GM21390 (cell line): ENCODE results near the gene BAZ1A.
"Not testable (repeated sequence)": the region's sequence is repeated elsewhere in the genome, so short reads cannot be mapped to it uniquely, and the experiment has no call there.

ENCODE experiments used
- ATAC-seq: cut with Tn5 transposase; IDR thresholded peaks from one replicate; pipeline ENCODE4 v1.9.1; 2021; ENCODE audit not compliant: unreplicated experiment

The BAZ1A gene

DNA sequence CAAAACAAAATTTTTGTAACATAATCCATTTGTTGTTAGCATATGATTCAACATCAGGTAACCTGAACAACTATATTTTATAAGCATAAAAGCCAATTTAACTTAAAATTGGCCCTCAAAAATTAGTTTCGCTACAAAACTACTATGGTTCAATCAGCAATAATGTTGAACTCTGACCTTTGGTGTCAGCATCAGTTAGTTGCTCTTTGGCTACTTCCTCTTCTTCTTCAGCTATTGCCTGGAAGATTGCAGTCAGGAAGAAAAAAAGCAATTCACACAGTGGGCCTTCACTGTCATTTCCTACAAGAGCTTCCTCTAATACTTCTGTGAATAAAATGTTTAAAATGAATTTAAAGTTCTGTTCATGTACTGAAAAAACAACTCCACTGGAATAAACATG lies 82.6 kb downstream of the BAZ1A start:
- ATAC-seq = no peak

DNA sequence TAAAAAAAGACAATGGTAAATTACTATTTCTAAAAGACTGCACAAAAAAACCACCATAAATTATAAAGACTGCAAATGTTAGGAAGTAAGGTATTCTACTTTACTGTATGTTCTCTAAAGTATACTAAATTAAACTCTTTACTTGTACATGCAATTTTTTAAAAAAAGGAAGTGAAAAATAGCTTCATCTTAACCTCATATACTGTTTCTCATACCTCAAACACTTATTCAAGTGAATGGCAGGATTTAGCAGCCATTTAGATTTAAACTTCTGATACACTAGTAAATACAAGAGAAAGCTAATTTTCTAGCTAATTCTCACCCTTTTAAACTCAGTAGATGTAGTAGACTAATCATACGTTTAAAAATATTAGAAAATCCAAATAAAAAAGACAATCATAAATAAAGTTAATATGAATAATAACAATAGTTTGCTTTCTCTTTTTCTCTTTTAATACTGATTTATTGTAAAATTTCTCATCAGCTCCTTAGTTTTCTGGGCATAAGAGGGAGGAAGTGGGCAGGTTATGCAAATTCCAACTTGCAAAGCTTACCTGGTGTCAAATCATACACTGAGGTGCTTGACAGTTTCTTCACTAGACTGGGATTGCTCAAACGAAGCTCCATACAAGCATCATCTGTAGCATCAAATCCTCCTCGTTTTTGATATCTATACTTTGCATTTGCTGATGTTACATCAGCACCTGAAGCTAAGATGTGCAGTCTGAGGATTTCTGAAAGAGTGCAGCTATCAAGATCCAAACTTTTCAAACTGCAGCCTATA lies 89.7 kb downstream of the BAZ1A start:
- peak; percentile 74 for ATAC-seq

DNA sequence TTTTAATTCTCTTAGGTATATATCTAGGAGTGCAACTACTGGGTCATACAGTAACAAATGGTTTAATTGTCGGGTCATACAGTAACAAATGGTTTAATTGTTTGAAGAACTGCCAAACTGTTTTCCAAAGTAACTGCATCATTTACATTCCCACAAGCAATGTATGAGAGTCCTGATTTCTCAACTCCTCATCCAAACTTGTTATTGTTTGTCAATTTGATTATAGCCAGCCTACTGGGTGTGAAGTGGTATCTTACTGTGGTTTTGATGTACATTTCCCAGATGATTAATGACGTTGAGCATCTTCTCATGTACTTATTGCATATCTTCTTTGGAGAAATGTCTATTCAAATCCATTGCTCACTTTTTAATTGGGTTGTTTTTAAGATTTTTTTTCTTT lies 93.1 kb downstream of the BAZ1A start:
- no peak for ATAC-seq

DNA sequence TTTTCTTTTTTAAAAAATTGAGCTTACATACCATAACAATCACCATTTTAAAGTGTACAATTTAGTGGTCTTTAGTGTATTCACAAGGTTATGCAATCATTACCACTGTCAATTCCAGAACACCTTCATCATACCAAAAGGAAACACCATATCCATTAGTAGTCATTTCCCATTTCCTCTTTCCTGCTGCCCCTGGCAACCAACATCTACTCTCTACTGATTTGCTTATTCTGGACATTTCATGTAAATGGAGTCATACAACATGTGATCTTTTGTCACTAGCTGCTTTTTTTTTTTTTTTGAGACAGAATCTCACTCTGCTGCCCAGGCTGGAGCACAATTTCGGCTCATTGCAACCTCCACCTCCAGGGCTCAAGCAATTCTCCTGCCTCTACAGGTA lies 93.9 kb downstream of the BAZ1A start:
- ATAC-seq = no peak

DNA sequence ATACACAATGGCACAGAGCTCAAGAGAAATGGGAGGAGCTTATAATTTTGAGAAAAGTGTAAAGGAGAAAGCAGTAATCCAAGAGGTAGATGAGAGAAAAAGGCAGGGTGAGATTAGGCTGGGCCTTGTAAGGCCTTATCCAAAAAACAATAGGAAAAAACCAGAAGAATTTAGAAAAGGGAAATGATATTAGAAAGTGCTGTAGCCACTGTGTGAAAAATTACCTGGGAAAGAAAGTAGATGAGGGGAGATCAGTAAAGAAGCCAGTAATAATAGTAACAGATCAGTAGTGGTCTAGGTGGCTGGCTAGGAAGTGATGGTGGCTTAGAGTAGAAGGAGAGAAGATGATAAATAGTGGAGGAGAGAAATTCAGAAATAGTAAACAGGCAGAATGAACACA lies 94.5 kb downstream of the BAZ1A start:
- no peak for ATAC-seq

DNA sequence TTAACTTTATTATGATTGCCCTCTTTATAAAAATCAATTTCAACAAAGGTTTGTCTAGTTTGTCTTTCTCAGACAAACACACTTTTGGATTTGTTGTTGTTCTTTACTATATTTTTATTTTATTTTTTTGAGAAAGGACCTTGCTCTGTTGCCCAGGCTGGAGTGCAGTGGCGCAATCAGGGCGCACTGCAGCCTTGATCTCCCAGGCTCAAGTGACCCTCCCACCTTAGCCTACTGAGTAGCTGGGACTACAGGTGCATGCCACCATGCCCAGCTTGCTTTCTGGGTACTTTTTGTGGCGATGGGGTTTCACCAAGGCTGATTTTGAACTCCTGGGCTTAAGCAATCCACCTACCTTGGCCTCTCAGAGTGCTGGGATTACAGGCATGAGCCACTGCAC lies 96.4 kb downstream of the BAZ1A start:
- no peak for ATAC-seq

DNA sequence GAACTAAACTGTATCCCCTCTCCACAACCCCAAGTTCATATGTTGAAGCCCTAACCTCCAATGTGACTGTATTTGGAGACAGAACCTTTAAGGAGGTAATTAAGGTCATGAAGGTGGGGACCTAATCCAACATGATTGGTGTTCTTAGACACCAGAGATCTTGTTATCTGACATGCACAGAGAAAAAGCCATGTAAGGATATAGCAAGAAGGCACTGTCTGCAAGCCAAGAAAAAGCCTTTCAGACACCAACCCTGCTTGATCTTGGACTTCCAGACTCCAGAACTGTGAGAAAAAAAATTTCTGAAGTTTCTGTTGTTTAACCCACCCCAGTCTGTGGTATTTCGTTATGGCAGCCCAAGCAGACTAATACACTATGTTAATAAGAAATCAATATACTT lies 98.5 kb downstream of the BAZ1A start:
- no peak for ATAC-seq

DNA sequence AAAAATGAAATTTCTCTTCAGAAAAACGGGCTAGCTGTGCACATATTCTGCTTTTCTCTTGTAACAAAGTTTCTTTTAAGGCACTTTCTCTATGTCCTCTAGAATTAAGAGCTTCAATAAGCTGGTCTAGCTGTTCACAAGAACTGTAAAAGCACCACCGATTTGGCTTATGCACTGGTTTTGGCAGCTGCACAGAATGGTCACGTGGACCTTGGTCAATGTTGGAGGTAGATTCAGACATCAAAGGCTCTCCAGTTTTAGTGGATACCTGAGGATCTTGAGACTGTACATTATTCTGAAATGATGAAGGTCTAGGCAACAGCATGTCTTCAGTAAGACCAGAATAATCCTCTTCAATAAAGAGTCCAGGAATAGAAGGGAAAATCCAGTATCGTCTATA lies 99.2 kb downstream of the BAZ1A start:
- no peak for ATAC-seq

DNA sequence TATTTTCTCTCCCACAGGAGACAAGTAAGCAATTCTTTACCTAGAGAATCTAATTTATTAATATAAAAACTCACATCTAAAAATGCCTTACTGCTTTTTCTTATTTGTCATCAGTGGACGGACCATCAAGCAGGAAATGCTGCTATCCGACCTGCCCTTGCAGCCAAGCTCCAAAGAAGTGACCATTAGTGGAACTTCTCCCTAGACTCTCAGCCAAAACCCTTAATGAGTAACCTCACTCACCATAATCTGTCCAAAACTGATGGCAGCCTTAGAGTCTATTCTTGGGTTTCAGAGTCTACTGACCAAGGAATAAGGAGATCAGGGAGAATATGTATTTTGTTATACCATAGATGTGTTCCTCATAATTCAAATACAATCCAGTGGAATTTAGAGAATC lies 99.8 kb downstream of the BAZ1A start:
- no peak for ATAC-seq

DNA sequence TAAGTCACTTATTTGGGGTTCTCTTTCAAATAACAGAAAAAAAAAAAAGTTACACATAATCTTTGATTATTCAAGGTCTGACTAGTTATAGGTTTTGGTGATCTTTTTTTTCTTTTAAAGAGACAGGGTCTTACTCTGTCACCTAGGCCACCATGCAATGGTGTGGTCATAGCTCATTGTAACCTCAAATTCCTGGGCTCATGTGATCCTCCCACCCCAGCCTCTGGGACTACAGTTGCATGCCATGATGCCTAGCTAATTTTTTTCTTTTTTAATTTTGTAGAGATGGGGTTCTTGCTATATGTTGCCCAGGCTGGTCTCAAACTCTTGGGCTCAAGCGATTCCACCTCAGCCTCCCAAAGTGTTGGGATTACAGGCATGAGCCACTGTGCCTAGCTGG lies 104.3 kb downstream of the BAZ1A start:
- ATAC-seq = no peak

DNA sequence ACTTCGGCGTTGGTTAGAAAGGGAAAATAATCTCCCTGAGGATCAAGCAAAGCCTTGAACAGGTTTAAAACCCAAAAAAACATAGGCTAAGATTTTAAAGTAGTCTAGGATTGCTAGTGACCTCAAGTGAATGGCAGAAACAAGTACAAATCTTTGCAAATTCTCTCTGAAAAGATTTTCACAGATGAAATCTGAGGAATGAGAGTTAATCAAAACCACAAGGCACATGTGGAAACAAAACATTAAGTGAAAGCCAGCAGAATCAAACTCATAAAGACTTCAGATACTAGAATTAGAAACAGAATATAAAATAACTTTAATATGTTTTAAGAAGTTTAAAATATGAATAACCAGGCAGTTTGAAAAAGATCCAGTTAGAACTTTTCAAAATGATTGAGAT lies 108.6 kb downstream of the BAZ1A start:
- no peak for ATAC-seq

DNA sequence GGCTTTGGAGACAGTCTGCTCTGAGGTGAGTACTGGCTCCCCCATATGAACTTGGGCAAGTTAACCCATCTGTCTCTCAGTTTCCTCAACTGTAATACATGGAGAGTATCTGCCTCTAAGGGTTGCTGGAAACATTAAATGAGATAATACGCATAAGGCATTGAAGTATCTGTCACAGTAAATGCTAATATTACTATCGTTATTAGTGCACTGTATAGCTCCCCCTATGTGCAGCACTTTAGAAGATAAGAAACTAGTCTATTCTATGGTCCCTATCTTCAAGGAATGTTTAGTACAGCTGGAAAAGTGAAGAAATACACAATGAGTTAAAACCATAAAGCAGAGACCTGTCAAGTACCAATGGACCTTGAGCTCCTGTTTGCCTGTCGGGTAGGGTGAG lies 109.1 kb downstream of the BAZ1A start:
- ATAC-seq = no peak

DNA sequence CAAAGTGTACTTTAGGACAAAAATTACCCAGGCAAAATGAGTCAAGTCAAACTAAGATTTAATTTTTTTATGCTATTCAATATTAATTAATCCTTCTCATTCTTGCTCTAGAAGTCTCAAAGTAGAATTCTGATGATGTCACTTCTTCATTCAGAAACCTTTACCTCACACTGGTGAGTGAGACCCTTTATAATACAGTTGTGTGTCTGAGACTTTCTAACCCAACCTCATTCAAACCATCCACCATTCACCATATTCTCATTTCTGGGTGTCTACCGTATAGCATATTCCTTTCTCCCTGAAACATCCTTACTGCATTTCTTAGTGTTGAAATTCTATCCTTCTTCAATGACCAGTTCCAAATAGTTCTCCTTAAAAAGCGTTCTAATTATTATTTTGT lies 119.9 kb downstream of the BAZ1A start:
- no peak for ATAC-seq

DNA sequence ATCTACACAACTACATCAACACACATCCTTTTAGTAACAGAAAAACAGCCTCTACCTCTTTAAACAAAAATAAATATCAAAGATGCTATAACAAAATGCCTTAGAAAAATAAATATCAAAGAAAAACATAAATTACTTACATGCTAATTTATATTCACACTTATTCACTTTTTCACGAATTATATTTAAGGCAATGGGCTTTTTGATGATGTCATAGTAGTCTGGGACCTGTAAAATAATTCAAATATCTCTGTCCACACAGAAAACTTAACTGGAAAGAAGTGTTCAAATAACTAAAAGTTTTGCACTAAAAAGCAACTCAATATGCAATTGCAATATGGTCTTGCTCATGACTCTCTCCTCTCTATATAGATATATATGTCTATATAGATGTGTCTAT lies 120.5 kb downstream of the BAZ1A start:
- ATAC-seq = no peak

DNA sequence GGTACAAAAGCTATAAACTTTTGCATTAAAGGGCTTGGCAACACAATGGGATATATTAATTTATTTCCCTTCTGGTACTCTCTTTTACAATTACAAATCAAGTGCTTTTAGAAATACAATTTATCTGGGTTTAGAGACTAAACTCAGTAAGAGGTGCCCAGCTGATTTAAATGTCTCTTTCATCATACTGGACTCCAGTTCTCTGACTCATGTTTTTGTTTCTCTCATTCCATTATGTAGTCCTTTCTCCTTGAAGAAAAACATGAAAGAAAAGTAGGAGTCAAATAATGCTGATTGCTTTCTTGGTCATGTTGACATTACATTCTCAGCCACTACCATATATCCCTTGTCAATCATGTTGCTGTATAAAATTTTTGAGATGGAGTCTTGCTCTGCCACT lies 124.5 kb downstream of the BAZ1A start:
- ATAC-seq = no peak

DNA sequence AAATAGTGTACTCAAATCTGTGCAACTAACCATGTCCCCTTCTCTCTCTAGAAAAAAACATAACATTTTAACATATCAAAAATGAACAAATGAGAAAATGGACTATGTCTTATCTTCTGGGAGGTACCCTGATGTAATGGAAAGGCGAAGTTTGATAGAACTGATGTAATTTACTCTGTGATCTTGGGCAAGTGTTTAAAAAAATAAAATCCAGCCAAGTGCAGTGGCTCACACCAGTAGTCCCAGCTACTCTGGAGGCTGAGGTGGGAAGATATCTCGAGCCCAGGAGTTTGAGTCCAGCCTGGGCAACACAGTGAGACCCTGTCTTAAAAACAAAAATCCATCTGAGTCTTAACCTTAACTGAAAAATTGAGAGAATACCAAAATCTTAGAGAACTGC lies 124.9 kb downstream of the BAZ1A start:
- no peak for ATAC-seq

DNA sequence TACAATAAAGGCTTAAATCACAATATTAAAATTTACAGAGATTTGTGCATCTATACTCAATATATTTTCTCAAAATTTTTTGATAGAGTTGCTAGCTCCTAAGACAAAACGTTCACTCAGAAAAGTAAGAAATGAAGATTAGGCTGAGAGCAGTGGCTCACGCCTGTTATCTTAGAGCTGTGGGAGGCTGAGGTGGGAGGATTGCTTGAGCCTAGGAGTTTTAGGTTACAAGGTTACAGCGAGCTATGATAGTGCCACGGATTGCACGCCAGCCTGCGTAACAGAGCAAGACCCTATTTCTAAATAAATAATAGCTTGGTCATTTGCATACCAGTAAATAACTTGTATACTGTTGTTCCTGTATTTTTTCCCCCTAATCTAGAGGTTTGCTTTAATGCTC lies 125.8 kb downstream of the BAZ1A start:
- ATAC-seq = no peak

DNA sequence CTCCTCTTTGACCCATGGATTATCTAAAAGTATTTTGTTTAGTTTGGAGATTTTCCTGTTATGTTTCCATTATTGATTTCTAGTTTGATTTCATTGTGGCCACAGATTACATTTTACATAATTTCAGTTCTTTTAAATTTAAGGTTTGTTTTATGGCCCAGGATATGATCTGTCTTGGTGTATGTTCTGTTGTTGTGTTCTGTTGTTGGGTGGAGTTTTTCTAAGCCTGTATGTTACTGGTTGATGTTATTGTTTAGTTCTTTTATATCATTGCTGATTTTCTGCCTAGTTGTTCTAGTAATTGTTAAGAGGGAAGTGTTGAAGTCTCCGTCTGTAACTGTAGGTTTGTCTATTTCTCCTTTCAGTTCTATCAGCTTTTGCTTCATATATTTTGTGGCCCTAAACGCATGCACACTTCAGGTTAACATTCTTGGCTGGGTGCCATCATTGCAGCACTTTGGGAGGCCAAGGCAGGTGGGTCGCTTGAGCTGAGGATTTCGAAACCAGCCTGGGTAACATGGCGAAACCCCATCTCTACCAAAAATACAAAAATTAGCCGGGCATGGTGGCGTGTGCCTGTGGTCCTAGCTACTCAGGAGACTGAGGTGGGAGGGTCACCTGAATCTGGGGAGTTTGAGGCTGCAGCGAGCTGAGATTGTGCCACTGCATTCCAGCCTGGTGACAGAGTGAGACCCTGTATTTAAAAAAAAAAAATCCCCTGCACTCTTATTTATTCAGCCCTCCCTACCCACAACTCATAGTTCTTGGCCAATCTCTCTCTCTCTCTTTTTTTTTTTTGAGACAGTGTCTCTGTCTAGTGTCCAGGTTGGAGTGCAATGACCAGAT lies 132.7 kb downstream of the BAZ1A start:
- ATAC-seq = no peak

DNA sequence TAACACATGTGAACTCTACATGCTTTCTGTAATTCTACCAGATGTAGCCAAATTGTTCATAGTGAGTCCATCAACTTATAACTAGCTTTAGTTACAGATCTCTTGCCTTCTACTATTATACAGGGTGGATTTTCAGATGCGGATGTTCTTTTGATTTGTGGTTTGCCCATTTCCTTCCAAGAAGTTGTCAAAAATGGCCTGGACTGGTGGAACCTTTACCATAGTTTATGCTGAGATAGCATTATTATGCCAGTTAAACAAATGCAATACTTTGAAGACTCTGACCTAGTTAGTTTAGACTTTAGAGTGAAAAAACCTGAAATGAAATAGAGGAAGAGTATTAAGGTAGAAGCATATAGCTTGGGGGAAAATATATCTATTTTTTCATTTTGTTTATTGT lies 133.3 kb downstream of the BAZ1A start:
- no peak for ATAC-seq

DNA sequence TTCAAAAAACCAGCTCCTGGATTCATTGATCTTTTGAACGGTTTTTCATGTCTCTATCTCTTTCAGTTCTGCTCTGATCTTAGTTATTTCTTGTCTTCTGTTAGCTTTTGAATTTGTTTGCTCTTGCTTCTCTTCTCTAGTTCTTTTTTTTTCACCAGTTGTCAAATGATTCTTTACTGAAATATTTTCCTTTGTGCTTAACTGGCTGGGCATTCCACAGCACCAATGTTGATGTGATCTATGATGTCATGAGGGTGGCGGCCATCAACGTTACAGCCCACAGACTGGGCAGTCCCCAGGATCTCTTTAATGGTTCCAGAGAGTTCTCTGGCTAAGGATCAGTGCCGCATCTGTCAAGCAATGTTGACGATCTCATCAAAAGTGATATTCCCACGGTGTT lies 135.0 kb downstream of the BAZ1A start:
- ATAC-seq = not testable (repeated sequence)

DNA sequence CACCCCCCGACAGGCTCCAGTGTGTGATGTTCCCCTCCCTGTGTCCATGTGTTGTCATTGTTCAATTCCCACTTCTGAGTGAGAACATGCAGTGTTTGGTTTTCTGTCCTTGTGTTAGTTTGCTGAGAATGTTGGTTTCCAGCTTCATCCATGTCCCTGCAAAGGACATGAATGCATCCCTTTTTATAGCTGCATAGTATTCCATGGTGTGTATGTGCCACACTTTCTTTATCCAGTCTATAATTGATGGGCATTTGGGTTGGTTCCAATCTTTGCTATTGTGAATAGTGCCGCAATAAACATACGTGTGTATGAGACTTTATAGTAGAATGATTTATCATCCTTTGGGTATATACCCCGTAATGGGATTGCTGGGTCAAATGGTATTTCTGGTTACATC lies 138.1 kb downstream of the BAZ1A start:
- ATAC-seq = not testable (repeated sequence)

DNA sequence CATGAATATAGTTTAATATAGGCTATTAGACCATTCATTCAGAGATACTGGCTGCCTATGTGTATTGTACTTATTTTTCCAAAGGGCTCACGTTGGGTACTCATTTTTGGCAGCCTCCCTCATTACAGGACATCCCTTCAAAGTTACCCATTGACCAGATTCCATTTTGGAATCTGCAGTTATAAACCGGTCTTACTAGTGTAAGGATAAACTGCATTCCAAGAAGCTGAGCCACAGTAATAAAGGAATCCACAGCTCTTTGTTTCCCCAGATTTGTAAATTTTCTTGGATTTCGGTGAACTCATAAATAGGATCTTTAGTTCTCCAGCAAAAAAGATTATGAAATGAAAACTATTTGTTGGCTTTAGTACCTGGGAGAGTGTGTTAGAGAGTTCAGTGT lies 141.9 kb downstream of the BAZ1A start:
- ATAC-seq = no peak

DNA sequence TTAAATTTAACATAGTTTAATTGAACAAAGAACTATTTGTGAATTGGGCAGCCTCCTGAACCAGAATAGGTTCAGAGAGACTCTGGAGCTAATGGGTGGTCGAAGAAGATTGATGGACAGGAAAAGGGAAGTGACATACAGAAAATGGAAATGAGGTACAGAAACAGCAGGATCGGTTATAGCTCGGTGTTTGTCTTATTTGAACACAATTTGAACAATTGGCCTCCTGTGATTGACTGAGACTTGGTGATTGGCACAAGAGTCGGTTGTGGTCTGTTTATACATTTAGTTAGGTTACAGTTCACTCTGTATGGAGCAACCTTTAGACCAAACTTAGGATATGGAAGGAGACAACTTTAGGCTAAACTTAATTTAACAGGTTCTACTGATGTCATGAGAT lies 142.4 kb downstream of the BAZ1A start:
- no peak for ATAC-seq
